Ascending aorta (tissue), 2 donors: Measurements from ENCODE around the gene CLCA1. TPM values are rescaled to one million over a fixed set of nuclear protein-coding genes. Genes with fewer than 3 reads are reported as not detected.

Experiments used
- DNase-seq, 2 donors: peaks; one replicate each; pipeline ENCODE4 v3.0.0-alpha.2; 2019; ENCODE audit warnings: low spot score in 2 of 2
- H3K27ac ChIP-seq, 2 donors: fragments of 200-600 bp; sonication (generic); one replicate each; pipeline ENCODE4 v1.5.1; 2016 to 2017; ENCODE audit warnings: mild to moderate bottlenecking in 1 of 2
- H3K27me3 ChIP-seq: fragments of 200-600 bp; sonication (generic); one replicate; pipeline ENCODE4 v1.5.1; 2017
- H3K36me3 ChIP-seq, 2 donors: fragments of 200-600 bp; sonication (generic); one replicate each; pipeline ENCODE4 v1.5.1; 2016
- H3K4me1 ChIP-seq, 2 donors: fragments of 200-600 bp; sonication (generic); one replicate each; pipeline ENCODE4 v1.5.1; 2016 to 2017; ENCODE audit warnings: mild to moderate bottlenecking in 1 of 2
- H3K4me3 ChIP-seq, 2 donors: fragments of 200-600 bp; sonication (generic); one replicate each; pipeline ENCODE4 v1.5.1; 2016 to 2017; ENCODE audit warnings: mild to moderate bottlenecking in 1 of 2
- H3K9me3 ChIP-seq, 2 donors: fragments of 200-600 bp; sonication (generic); one replicate each; pipeline ENCODE4 v1.5.1; 2016
- intact Hi-C: fragments of 100-400 bp; cut with DNase I; formaldehyde crosslinking; loops from one replicate; pipeline ENCODE4 v1.15.1; 2023
- total RNA-seq: library from RNA; depleted of rRNA; stranded (reverse); fragments of >200 nt; gene quantifications from one replicate; pipeline ENCODE4 v1.1.0, GENCODE V29; 2016
- TF ChIP-seq, protein P1 (sequence below), 3 experiments: fragments of 200-600 bp in 2 of 3; fragments of 450-650 bp in 1 of 3; sonication (generic) in 2 of 3; IDR thresholded peaks; one replicate each; pipeline ENCODE4 v1.5.1; 2016 to 2019; ENCODE audit warnings: antibody characterized with exemption in 3 of 3, mild to moderate bottlenecking in 1 of 3, moderate library complexity in 1 of 3

Gene CLCA1
- total RNA-seq, 1 donor from 2014 or later: not detected

DNA sequence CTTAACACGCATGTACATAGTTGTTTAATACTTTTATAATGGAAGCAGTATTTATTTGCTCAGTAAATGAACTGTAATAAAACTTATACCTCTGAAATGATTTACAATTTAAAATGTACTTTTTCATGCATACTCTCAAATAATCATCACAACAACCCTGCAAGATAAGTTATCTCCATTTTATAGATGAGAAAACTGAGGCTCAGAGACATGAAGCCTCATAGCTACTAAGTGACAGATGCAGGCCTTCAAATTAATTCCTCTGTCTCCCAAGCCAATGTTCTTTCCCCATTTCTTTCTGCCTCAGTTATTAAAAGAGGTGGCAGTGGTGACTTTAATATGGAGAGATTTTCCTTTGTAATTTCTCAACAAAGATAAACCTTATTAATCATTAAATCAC is 19.6 kb upstream of the CLCA1 start:
- H3K27ac ChIP-seq: no peak overlapping the region
- no peaks in the 10 kb centered on the region for H3K36me3 ChIP-seq
- H3K9me3 ChIP-seq: no peaks in the 10 kb centered on the region
- intact Hi-C loops: no loop called here
- no peak overlapping the region for H3K4me3 ChIP-seq
- H3K27me3 ChIP-seq: no peaks in the 10 kb centered on the region
- H3K4me1 ChIP-seq: no peaks in the 10 kb centered on the region
- TF ChIP-seq, protein P1, sequence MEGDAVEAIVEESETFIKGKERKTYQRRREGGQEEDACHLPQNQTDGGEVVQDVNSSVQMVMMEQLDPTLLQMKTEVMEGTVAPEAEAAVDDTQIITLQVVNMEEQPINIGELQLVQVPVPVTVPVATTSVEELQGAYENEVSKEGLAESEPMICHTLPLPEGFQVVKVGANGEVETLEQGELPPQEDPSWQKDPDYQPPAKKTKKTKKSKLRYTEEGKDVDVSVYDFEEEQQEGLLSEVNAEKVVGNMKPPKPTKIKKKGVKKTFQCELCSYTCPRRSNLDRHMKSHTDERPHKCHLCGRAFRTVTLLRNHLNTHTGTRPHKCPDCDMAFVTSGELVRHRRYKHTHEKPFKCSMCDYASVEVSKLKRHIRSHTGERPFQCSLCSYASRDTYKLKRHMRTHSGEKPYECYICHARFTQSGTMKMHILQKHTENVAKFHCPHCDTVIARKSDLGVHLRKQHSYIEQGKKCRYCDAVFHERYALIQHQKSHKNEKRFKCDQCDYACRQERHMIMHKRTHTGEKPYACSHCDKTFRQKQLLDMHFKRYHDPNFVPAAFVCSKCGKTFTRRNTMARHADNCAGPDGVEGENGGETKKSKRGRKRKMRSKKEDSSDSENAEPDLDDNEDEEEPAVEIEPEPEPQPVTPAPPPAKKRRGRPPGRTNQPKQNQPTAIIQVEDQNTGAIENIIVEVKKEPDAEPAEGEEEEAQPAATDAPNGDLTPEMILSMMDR (IDR thresholded peaks at IDR 0.05): no peak
- no peak for DNase-seq

DNA sequence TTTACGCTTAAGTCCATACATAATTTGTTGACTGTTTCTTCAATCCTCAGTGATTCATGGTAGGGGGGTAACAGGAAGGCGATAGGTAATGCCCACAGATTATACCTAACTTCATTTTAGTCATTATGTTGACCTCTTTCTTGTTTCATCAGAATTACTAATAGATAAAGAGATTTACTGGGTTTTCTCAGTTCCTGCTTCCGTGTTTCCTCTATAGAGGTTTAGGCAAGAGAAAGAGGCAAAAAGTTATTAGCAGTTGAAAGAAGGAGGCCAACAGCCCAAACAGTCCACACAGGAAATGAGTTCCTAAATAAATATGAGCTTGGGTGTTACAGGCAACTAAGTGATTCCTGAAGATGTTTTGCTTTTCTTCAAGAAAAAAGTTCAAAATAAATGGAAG is 17.9 kb upstream of the CLCA1 start:
- Histone ChIP-seq H3K4me3 (no peak overlapping the region), H3K9me3 (no peaks in the 10 kb centered on the region), H3K36me3 (no peaks in the 10 kb centered on the region), H3K27ac (no peak overlapping the region), H3K4me1 (no peaks in the 10 kb centered on the region), H3K27me3 (no peaks in the 10 kb centered on the region)
- TF ChIP-seq, protein P1 (IDR thresholded peaks at IDR 0.05): no peak
- DNase-seq: no peak
- intact Hi-C loops: no loop called here

DNA sequence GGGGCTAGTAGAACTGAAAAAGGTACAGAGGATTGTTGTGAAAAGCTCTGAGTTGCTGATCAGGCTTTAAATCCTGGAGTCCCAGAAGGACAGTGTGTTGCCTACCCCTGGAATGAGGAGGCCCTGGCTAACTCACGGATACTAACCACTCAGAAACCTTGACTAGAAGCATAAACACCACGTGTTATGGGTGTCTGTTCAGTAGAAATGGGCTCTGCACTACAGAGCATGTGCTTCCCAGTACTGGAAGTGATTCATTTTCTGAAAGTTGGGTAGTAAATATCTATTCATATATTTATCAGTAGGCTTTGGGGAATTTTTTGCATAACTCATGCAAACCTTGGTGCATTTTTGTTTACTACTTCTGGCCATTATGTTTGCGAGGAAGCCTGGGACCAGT is 15.1 kb upstream of the CLCA1 start:
- Histone ChIP-seq H3K27me3 (no peaks in the 10 kb centered on the region), H3K4me1 (no peaks in the 10 kb centered on the region), H3K27ac (no peak overlapping the region), H3K36me3 (no peaks in the 10 kb centered on the region), H3K4me3 (no peak overlapping the region), H3K9me3 (no peaks in the 10 kb centered on the region)
- DNase-seq: no peak
- intact Hi-C loops: no loop called here
- TF ChIP-seq, protein P1 (IDR thresholded peaks at IDR 0.05): no peak

DNA sequence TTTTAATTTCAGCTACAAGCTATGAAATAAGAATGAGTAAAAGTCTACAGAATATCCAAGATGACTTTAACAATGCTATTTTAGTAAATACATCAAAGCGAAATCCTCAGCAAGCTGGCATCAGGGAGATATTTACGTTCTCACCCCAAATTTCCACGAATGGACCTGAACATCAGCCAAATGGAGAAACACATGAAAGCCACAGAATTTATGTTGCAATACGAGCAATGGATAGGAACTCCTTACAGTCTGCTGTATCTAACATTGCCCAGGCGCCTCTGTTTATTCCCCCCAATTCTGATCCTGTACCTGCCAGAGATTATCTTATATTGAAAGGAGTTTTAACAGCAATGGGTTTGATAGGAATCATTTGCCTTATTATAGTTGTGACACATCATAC is 13.7 kb upstream of the CLCA1 start:
- no peak for DNase-seq
- intact Hi-C loops: no loop called here
- no peaks in the 10 kb centered on the region for H3K9me3 ChIP-seq
- no peaks in the 10 kb centered on the region for H3K36me3 ChIP-seq
- TF ChIP-seq, protein P1 (IDR thresholded peaks at IDR 0.05): no peak
- H3K4me3 ChIP-seq: no peak overlapping the region
- H3K4me1 ChIP-seq: no peaks in the 10 kb centered on the region
- no peak overlapping the region for H3K27ac ChIP-seq
- H3K27me3 ChIP-seq: no peaks in the 10 kb centered on the region

DNA sequence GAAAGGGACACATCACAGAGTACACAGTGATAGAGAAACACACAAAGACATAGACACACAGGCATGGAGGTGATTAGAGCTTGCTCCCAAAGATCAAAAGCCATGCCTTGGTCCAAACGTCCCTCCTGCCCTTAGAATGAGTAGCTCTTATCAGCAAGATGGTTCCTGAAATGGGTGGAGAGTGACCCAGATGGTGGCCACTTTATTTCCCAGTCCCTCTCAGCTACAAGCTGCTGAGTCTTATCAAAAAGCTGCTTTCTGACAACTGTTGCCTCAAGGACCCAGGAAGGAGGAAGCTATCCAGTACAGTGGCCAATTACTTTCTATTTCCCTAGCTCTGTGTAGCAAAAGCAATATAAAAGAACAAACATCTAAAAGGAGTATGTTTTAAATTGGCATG is 7.7 kb upstream of the CLCA1 start:
- Histone ChIP-seq H3K4me1 (no peaks in the 10 kb centered on the region), H3K27me3 (no peaks in the 10 kb centered on the region), H3K36me3 (no peaks in the 10 kb centered on the region), H3K4me3 (no peak overlapping the region), H3K9me3 (no peaks in the 10 kb centered on the region), H3K27ac (no peak overlapping the region)
- TF ChIP-seq, protein P1 (IDR thresholded peaks at IDR 0.05): no peak
- intact Hi-C loops: no loop called here
- DNase-seq: no peak

DNA sequence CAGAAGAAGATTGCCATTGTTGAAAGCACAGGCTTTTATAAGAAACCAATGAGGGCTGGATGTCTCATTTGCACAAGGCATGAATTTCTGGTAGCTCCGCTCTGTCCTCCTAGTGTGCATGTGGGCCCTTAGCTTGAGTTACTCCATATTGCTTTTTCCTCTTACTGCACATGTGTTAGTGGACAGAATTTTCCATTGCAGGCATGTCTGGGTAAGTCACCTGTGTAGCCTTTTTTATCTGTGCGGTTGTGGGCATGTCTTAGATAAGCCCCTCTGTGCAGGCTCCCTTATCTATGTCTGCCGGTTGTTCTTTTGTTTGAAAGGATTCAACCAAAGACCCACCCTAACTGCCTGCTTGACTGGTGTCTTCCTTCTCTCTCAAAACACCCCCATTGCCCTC is 7.2 kb upstream of the CLCA1 start:
- DNase-seq: no peak
- Histone ChIP-seq H3K36me3 (no peaks in the 10 kb centered on the region), H3K4me3 (no peak overlapping the region), H3K9me3 (no peaks in the 10 kb centered on the region), H3K4me1 (no peaks in the 10 kb centered on the region), H3K27ac (no peak overlapping the region), H3K27me3 (no peaks in the 10 kb centered on the region)
- TF ChIP-seq, protein P1 (IDR thresholded peaks at IDR 0.05): no peak
- intact Hi-C loops: no loop called here
